Epithelial cell of proximal tubule (primary cell): ENCODE data around the gene PLEKHA6. TPM values are rescaled to one million over a fixed set of nuclear protein-coding genes. Genes with fewer than 3 reads are reported as not detected.
"Not testable (repeated sequence)": the region's sequence is repeated elsewhere in the genome, so short reads cannot be mapped to it uniquely, and the experiment has no call there.

Source experiments
- DNase-seq: peaks from one replicate; pipeline ENCODE4 v3.0.0-alpha.2; 2011; ENCODE audit warnings: low read depth
- H3K4me3 ChIP-seq: 2 replicates; pipeline ENCODE4 v1.5.1; 2011; ENCODE audit warnings: low read depth, mild to moderate bottlenecking, low read length
- CTCF ChIP-seq: conservative IDR thresholded peaks from 2 replicates; pipeline ENCODE4 v1.5.1; 2012; ENCODE audit warnings: low read depth, mild to moderate bottlenecking, low read length
- total RNA-seq: library from RNA; depleted of rRNA; stranded (reverse); fragments of >200 nt; gene quantifications from 2 replicates; pipeline ENCODE4 v1.2.3, GENCODE V29; 2015

PLEKHA6 gene
- total RNA-seq, 1 donor from 2014 or later: 19.9 TPM

- H3K4me3 ChIP-seq: no peak overlapping the region
- TF ChIP-seq CTCF: no peak
These were observed 112.9 kb downstream of the PLEKHA6 start for GRCh38 chr1:204246876-204247275.

GRCh38 chr1:204242920-204243319 lies 116.8 kb downstream of the PLEKHA6 start:
- H3K4me3 ChIP-seq: no peak overlapping the region
- TF ChIP-seq CTCF: no peak
- no peak for DNase-seq

More at GRCh38 chr1:204246876-204247275, 112.9 kb downstream of the PLEKHA6 start:
- DNase-seq: no peak

GRCh38 chr1:204241914-204242313 lies 117.8 kb downstream of the PLEKHA6 start:
- H3K4me3 ChIP-seq: no peak overlapping the region
- TF ChIP-seq CTCF: no peak
- no peak for DNase-seq

GRCh38 chr1:204241050-204241449 lies 118.7 kb downstream of the PLEKHA6 start:
- DNase-seq: no peak
- no peak for TF ChIP-seq CTCF
- no peak overlapping the region for H3K4me3 ChIP-seq

GRCh38 chr1:204240233-204240632 lies 119.5 kb downstream of the PLEKHA6 start:
- TF ChIP-seq CTCF: no peak
- no peak for DNase-seq
- no peak overlapping the region for H3K4me3 ChIP-seq

GRCh38 chr1:204239401-204239800 lies 120.3 kb downstream of the PLEKHA6 start:
- not testable (repeated sequence) for DNase-seq, H3K4me3 ChIP-seq

GRCh38 chr1:204238520-204238919 lies 121.2 kb downstream of the PLEKHA6 start:
- not testable (repeated sequence) for DNase-seq, H3K4me3 ChIP-seq

- DNase-seq, H3K4me3 ChIP-seq: not testable (repeated sequence)
These were observed 122.2 kb downstream of the PLEKHA6 start for GRCh38 chr1:204237515-204237914.

GRCh38 chr1:204232526-204232925 lies 127.2 kb downstream of the PLEKHA6 start:
- no peak for DNase-seq
- H3K4me3 ChIP-seq: no peak overlapping the region
- TF ChIP-seq CTCF: no peak
